Measurements from ENCODE around the gene FHOD3.

DNA sequence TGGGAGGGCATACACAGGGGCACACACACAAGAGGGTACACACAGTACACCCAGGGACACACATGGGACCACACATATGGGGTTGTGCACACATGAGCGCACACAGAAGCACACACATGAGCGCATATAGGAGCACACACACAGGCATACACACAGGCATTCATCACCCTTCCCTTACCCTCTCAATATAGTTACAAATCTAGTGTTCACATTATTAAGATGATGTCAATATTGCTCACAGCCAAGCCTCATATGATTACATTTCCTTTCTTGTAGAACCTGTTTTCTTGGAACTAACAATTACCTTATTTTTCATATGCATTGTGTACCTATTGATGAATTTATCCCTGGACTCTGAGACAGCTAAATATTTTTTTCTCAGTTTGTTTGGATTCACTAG is 156.7 kb downstream of the FHOD3 start:
- no peak for TF ChIP-seq CEBPB (IDR thresholded peaks at IDR 0.05; ENCODE audit: low read depth, low read length)
- TF ChIP-seq CHD1 (IDR thresholded peaks at IDR 0.05; ENCODE audit: low read depth, low read length): no peak
- TF ChIP-seq, protein P1, sequence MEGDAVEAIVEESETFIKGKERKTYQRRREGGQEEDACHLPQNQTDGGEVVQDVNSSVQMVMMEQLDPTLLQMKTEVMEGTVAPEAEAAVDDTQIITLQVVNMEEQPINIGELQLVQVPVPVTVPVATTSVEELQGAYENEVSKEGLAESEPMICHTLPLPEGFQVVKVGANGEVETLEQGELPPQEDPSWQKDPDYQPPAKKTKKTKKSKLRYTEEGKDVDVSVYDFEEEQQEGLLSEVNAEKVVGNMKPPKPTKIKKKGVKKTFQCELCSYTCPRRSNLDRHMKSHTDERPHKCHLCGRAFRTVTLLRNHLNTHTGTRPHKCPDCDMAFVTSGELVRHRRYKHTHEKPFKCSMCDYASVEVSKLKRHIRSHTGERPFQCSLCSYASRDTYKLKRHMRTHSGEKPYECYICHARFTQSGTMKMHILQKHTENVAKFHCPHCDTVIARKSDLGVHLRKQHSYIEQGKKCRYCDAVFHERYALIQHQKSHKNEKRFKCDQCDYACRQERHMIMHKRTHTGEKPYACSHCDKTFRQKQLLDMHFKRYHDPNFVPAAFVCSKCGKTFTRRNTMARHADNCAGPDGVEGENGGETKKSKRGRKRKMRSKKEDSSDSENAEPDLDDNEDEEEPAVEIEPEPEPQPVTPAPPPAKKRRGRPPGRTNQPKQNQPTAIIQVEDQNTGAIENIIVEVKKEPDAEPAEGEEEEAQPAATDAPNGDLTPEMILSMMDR (conservative IDR thresholded peaks at IDR 0.05; ENCODE audit: low read depth, low read length): no peak
- TF ChIP-seq, protein P2, sequence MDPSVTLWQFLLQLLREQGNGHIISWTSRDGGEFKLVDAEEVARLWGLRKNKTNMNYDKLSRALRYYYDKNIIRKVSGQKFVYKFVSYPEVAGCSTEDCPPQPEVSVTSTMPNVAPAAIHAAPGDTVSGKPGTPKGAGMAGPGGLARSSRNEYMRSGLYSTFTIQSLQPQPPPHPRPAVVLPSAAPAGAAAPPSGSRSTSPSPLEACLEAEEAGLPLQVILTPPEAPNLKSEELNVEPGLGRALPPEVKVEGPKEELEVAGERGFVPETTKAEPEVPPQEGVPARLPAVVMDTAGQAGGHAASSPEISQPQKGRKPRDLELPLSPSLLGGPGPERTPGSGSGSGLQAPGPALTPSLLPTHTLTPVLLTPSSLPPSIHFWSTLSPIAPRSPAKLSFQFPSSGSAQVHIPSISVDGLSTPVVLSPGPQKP (IDR thresholded peaks at IDR 0.05; ENCODE audit: borderline replicate concordance, low read depth, low read length): no peak
- TF ChIP-seq RAD21 (IDR thresholded peaks at IDR 0.05; ENCODE audit: low read length): no peak
- TF ChIP-seq RCOR1 (IDR thresholded peaks at IDR 0.05; ENCODE audit: insufficient replicate concordance, low read length): no peak
- TF ChIP-seq POLR2A (IDR thresholded peaks at IDR 0.05; ENCODE audit: low read depth, low read length): no peak

All from IMR-90 (cell line).